Sigmoid colon (tissue), 4 donors: Measurements from ENCODE around the gene HHIPL1.

Source experiments
- CTCF ChIP-seq, 4 experiments: fragments of 450-650 bp in 3 of 4; fragments of 200-600 bp in 1 of 4; IDR thresholded peaks; one replicate each; pipeline ENCODE4 v1.5.1; 2016 to 2019; ENCODE audit warnings: antibody characterized with exemption in 4 of 4, mild to moderate bottlenecking in 3 of 4, moderate library complexity in 2 of 4
- EP300 ChIP-seq, 4 donors: sonication (generic); formaldehyde crosslinking; IDR thresholded peaks; one replicate each; pipeline ENCODE4 v1.6.1; 2017; ENCODE audit warnings: antibody characterized with exemption in 4 of 4
- POLR2AphosphoS5 ChIP-seq, 4 donors: sonication (generic); formaldehyde crosslinking; IDR thresholded peaks; one replicate each; pipeline ENCODE4 v1.6.1; 2017; ENCODE audit warnings: antibody characterized with exemption in 4 of 4

GRCh38 chr14:99604278-99604765, 40.6 kb upstream of the HHIPL1 start:
- TF ChIP-seq CTCF (IDR thresholded peaks at IDR 0.05) (no peak), POLR2AphosphoS5 (IDR thresholded peaks at IDR 0.05) (peak in 3 of 4 donors; percentile 40 to 73 (median 52)), EP300 (IDR thresholded peaks at IDR 0.05) (peak in 1 of 4 donors; percentile 15)
